ENCODE measurements around the gene ZNF823. TPM values are rescaled to one million over a fixed set of nuclear protein-coding genes. Genes with fewer than 3 reads are reported as not detected.
"Not testable (repeated sequence)": the region's sequence is repeated elsewhere in the genome, so short reads cannot be mapped to it uniquely, and the experiment has no call there.

Gene ZNF823
- total RNA-seq, 1 experiment from 2014 or later = 3.6 TPM

GRCh38 chr19:11680689-11681302, 58.0 kb downstream of the ZNF823 start:
- DNase-seq (ENCODE audit: low spot score) = no peak

- no peak for DNase-seq (ENCODE audit: low spot score)
Observed at GRCh38 chr19:11678504-11678903, 60.2 kb downstream of the ZNF823 start.

GRCh38 chr19:11676661-11677600, 61.8 kb downstream of the ZNF823 start:
- not testable (repeated sequence) for DNase-seq (ENCODE audit: low spot score)

GRCh38 chr19:11675569-11675968, 63.2 kb downstream of the ZNF823 start:
- no peak for DNase-seq (ENCODE audit: low spot score)

- no peak for DNase-seq (ENCODE audit: low spot score)
Observed at GRCh38 chr19:11674067-11674492, 64.7 kb downstream of the ZNF823 start.

- DNase-seq (ENCODE audit: low spot score) = peak; percentile 70
Observed at GRCh38 chr19:11673608-11674041, 65.1 kb downstream of the ZNF823 start.

Small RNAs within 50 kb of the gene (small RNA-seq; reads per million reads assigned to genes)
- gene ZNF833P = not detected

Other genes with a start within 250 kb of the ZNF823 start
- 7.5 and 9.8 TPM in 2 replicates for gene ZNF653, start 233.1 kb downstream of the ZNF823 start, total RNA-seq (2014; rRNA removed; shearing (Covaris generic))
- 55.7 and 56.4 TPM in 2 replicates for gene ECSIT, start 209.8 kb downstream of the ZNF823 start, total RNA-seq (2014; rRNA removed; shearing (Covaris generic))
- gene CNN1, start 200.1 kb downstream of the ZNF823 start, total RNA-seq (2014; rRNA removed; shearing (Covaris generic)) = not detected in 2 replicates
- gene ELOF1, start 179.7 kb downstream of the ZNF823 start, total RNA-seq (2014; rRNA removed; shearing (Covaris generic)) = 41.0 and 48.1 TPM in 2 replicates
- gene ACP5, start 161.3 kb downstream of the ZNF823 start, total RNA-seq (2014; rRNA removed; shearing (Covaris generic)) = 0.83 and 1.4 TPM in 2 replicates
- 1.4 and 2.4 TPM in 2 replicates for gene ZNF627, start 141.5 kb downstream of the ZNF823 start, total RNA-seq (2014; rRNA removed; shearing (Covaris generic))
- 1.1 and 3.7 TPM in 2 replicates for gene ZNF441, start 28.1 kb upstream of the ZNF823 start, total RNA-seq (2014; rRNA removed; shearing (Covaris generic))
- not detected in 2 replicates for gene ZNF491, start 59.6 kb upstream of the ZNF823 start, total RNA-seq (2014; rRNA removed; shearing (Covaris generic))
- 9.1 and 12.7 TPM in 2 replicates for gene ZNF440, start 75.3 kb upstream of the ZNF823 start, total RNA-seq (2014; rRNA removed; shearing (Covaris generic))
- gene ZNF439, start 109.8 kb upstream of the ZNF823 start, total RNA-seq (2014; rRNA removed; shearing (Covaris generic)) = not detected in 2 replicates
- 1.6 and 2.0 TPM in 2 replicates for gene ZNF69, start 148.8 kb upstream of the ZNF823 start, total RNA-seq (2014; rRNA removed; shearing (Covaris generic))
- gene ZNF700, start 186.2 kb upstream of the ZNF823 start, total RNA-seq (2014; rRNA removed; shearing (Covaris generic)) = 2.1 and 3.1 TPM in 2 replicates
- 0.20 and 0.76 TPM in 2 replicates for gene ZNF763, start 226.1 kb upstream of the ZNF823 start, total RNA-seq (2014; rRNA removed; shearing (Covaris generic))